Stimulated activated CD4-positive, alpha-beta T cell treated with anti-CD3 and anti-CD28 coated beads, Interleukin-4, amount 100 ng/mL, for 24 hours (primary cell): ENCODE results near the gene PRAME.
A peak's percentile ranks its signal among the peaks of the same experiment; 100 is the strongest.
"Not testable (repeated sequence)": the region's sequence is repeated elsewhere in the genome, so short reads cannot be mapped to it uniquely, and the experiment has no call there.

Experiments used
- DNase-seq: peaks from one replicate; pipeline ENCODE4 v3.0.0-alpha.2; 2020

PRAME gene

GRCh38 chr22:22558972-22559603 is at the start of gene PRAME:
Gene PRAME (minus strand): TSS chr22:22559265. CDS start chr22:22556832, 2,433 bp downstream.
- DNase-seq = peak; percentile 79

GRCh38 chr22:22608022-22608421 is 49.0 kb upstream of the PRAME start:
- not testable (repeated sequence) for DNase-seq

- DNase-seq = no peak
Observed at GRCh38 chr22:22605074-22605404, 46.0 kb upstream of the PRAME start.

GRCh38 chr22:22604326-22605073 is 45.4 kb upstream of the PRAME start:
- DNase-seq = no peak

GRCh38 chr22:22603470-22603947 is 44.4 kb upstream of the PRAME start:
- no peak for DNase-seq

GRCh38 chr22:22600531-22601261 is 41.6 kb upstream of the PRAME start:
- no peak for DNase-seq

GRCh38 chr22:22599248-22599647 is 40.2 kb upstream of the PRAME start:
- DNase-seq = no peak

GRCh38 chr22:22598144-22598543 is 39.1 kb upstream of the PRAME start:
- no peak for DNase-seq

- no peak for DNase-seq
Observed at GRCh38 chr22:22595001-22595835, 36.2 kb upstream of the PRAME start.

- peak; percentile 58 for DNase-seq
Observed at GRCh38 chr22:22593964-22594656, 35.0 kb upstream of the PRAME start.

- DNase-seq = no peak
Observed at GRCh38 chr22:22593250-22593649, 34.2 kb upstream of the PRAME start.

- DNase-seq = no peak
Observed at GRCh38 chr22:22591348-22592299, 32.6 kb upstream of the PRAME start.

GRCh38 chr22:22590136-22590891 is 31.2 kb upstream of the PRAME start:
- DNase-seq = no peak

GRCh38 chr22:22588485-22589164 is 29.6 kb upstream of the PRAME start:
- DNase-seq = no peak

- DNase-seq = no peak
Observed at GRCh38 chr22:22587577-22588188, 28.6 kb upstream of the PRAME start.

- DNase-seq = no peak
Observed at GRCh38 chr22:22584722-22585121, 25.7 kb upstream of the PRAME start.

- DNase-seq = no peak
Observed at GRCh38 chr22:22583030-22583429, 24.0 kb upstream of the PRAME start.

- not testable (repeated sequence) for DNase-seq
Observed at GRCh38 chr22:22581524-22581923, 22.5 kb upstream of the PRAME start.
